Activated T-helper 1 cell treated with Interleukin-2 at 50 U/mL for 16 hours (primary cell): ENCODE data around the gene FGF1.

Experiments used
- DNase-seq: peaks from one replicate; pipeline ENCODE4 v3.0.0-alpha.2; 2020; ENCODE audit warnings: low read depth

FGF1 gene

DNA sequence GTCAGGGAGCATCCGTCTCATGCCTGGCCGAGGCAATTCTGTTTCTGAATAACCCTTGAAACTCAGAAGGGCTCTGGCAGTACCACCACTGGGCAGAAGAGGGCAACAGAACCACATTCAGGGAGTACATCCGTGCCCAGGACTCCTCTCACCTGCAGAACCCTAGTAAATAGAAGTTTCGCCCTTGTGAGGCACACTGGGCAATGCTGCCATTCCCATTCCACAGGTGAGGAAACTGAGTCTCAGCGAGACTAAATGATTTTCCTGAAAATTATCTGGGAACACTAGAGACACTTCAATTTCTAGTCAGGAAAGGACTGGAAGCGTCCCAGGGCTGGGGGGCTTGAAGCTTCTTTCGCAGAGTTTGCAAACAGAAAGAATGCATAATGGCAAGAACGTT, 74.7 kb downstream of the FGF1 start:
- DNase-seq, result peak; percentile 29

DNA sequence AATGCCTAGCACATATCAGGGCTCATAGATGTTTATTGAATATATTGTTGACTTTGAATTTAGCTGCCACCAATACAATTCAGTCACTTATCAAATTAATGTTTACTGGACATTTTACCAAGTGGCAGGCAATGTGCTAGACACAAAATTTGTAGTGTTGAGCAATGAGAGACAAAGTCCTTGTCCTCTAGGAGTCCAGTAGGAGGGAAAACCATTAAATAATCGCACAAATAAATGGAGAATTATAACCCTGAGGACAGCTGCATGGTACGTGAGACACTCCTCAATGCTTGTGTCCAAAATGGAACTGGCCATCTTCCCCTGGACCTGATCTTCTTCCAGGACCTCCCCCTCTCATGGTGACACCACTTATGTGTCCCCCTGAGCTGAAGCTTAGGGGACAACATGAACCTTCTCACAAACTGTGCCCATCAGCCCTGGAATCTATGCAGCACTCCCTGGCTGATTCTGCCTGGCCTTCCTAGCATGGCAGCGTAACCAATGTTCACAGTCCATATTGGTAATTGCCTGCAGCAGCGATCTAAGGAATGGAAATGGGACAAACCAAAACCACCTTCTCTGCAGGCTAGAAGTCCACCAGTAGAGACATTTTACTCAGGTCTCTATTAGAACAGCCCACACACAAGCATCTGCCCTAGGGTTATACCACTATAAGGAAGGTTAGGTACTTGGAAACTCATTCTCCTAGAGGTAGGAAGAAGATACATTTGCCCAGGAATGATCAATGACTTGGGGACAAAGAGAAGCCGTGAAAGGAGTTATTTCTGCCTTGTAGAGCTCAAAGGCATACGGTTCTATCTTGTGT, 75.5 kb downstream of the FGF1 start:
- DNase-seq, result no peak

DNA sequence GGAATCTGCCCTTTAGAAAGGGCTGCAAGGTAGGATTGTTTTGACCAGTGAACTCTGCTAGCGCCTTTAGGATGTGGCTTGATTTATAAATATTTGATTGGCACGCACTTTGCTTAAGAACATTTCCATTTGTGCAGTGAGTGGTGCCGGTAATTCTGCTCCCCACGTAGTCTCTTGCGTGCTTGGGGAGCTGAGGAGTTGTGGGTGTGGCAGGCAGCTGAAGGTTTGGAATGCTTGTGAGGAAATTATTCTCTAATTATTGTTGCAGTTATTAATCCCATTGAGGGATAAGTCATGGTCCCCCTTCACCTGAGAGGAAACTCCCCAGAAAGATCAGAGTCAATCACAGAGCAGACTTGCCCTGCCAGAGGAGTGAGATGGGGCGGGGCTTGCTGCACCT, 76.7 kb downstream of the FGF1 start:
- no peak for DNase-seq

DNA sequence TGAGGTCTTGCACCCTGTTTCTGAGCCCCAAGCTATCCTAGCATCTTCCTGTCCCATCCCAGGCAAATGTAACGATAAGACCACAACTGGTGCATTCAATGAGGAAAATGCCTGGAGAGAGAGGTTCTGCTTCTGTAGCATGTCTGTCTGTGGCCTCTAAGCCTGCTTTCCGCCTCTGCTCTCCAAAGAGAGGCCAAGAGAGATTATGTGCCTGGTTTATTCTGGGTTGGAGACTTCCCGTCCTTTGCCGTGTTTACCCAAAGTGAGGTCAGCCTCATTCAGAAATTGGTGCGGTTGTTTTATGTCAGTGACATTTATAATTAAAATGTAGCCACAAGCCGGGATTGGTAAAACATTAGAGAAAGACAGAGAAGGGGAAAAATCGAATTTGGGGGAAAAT, 77.8 kb downstream of the FGF1 start:
- DNase-seq, result no peak

DNA sequence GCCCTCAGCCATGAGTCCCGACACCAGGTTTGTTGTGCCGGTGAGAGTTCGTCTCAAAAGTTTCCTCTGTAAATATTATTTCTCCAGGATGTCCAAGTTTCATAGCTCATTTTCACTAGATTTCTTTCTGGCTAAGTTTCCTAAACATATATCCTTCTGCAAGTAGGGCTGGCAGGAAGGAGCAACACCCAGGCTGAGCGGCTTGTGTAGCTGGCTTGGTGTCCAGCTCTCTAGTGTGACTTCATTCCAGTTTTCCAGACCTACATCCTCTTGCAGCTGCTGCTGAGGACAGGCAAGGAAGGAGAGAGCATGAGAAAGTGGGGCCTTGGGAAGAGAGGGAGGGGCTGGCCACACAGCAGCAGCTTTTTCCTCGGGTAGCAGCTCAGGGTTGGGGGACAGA, 80.3 kb downstream of the FGF1 start:
- DNase-seq, result no peak

DNA sequence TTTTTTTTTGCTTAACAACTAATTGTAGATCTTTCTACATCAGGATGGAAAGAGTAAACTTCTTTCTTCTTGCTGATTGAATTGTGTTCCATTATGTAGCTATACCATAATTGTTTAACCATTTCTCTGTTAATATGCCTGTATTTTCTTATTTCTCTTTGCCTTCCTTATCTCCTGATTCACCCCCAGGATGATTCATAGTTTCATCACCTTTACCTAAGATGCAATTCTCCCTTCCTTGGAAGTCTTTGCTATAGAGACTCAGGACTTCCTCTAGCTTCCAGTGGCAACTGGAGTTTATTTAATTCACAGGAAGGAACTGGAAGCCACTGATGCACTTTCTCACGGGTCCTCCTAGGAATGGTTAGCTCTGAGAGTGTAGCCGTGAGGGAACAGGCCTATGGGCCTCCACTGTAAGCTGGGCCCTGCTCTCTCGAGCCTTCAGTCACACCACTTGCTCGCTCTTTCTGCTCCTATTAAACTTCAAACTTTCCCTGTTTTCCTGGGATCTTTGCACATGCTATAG, 83.1 kb downstream of the FGF1 start:
- no peak for DNase-seq

DNA sequence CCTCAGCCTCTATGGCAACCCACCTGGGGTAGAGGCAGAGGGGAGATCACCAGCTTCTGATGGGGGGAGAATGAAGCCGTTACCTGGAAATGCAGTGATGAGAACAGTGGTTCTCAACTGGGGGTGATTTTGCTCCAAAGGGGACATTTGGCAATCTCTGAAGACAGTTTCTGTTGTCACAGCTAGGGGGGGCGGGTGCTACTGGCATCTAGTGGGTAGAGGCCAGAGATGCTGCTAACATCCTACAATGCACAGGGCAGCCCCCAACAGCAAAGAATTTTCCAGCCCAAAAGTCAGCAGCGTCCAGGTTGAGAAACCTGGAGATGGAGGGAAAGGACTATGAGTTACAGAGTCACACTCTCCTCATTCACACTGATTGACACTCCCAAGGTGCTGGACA, 84.5 kb downstream of the FGF1 start:
- DNase-seq, result no peak

DNA sequence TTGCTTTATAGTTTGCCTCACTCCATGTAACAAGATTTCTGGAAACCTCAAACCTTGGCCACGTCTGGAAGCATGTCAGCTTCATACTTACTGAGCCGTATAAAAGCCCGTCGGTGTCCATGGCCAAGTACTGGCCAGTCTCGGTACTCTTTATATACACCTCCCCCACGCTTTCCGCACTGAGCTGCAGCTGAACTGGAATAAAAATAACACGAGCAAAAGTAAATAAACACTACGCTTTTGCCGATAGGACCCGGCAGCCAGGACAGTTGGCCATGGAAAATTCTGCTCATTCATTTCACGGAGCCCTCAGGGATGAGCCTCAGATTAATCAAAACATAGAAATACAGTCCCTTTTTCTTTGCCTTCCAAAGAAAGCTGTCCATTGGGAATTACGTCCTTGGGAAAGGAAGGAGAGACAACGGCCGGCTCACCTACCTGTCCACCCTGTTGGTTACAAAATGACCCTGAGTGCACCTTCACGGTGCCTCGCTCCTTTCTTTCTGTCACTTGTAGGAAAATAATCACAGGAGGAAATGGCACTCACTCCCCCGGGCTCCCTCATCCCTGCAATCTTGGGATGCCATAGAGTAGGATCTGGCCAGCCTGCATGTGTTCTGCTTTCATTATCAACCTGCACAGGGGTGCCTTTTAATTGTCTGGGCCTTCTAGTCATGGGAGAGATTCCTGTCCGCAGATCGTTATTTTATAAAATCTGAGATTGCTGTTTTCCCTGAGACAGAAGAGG, 85.1 kb downstream of the FGF1 start:
- no peak for DNase-seq

DNA sequence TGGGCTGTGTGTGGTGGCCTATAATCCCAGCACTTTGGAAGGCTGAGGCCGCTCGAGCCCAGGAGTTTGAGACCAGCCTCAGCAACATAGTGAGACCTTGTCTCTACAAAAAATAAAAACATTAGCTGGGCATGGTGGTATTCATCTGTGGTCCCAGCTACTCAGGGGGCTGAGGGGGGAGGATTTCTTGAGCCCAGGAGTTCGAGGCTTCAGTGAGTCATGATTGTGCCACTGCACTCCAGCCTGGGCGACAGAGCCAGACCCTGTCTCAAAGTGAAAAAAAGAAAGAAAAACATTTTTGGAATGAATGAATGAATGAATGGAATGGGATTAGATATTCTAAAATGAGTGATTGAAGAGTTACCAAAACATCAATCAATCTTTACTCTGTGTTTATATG, 85.8 kb downstream of the FGF1 start:
- DNase-seq, result no peak

DNA sequence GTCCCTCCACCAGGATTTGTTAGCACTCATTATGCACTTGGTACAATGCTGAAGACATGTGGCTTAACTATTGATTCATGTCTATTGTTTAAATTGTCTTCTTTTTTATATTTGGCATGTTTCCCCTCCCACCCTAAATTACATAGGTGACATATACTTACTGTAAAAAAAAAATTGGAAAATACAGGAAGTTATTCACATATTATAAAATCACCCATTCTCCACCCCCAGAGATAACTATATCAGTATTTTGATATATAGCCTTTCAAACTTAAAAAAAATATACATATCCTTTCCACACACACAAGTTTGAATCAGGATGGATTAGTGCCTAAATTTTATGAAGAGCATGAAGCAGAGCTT, 87.6 kb downstream of the FGF1 start:
- DNase-seq, result no peak

DNA sequence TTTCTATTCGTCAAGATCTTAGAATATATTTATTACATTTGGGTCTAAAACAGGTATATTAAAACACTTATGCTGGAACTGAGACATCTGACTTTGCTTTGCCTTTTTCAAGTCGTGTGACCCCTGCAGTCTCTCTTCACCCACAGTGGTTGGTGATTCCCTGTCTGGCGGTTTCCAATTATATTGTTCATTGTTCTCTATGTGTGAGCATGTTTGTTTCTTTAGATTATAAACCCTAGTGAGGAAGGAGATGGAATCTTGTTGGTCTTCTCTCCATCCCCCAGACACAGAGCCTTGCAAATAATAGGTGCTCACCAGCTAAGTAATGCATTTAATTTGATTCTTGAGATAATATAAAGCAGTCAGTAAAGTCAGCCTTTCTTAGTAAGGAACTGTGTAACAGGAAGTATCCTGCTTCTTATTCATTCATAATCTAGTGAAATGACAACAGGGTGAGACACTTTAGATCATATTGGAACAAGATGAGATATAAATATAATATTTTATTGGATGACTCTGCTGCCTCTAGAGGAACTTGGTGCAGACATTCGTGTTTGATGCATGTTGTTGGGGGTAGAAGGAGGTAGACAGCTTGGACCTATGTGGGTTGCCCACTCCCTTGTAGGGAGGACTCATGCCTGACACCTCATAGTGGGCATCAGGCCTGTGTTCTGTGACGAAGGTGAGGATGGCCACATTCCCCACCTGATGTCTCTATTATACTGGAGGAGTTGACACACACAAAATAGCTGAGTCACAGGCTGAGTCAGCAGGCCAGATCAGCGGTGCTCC, 88.1 kb downstream of the FGF1 start:
- DNase-seq, result no peak

DNA sequence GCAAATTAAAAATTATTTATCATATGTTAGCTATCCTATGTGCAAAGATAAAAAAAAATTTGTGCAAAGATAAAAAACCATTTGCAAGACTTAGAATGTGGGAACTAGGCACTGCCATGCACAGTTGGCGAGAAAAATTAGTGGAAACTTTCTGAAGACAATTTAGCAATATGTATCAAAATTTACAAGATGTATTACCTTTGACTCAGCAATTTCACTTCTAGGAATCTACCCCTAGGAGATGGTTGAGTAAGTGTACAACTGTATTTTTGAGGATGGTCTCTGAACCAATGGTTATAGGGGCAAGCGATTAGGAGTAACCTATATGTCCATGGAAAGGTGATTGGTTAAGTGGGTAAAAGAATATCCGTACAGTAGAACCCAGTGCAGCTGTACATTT, 88.9 kb downstream of the FGF1 start:
- no peak for DNase-seq

DNA sequence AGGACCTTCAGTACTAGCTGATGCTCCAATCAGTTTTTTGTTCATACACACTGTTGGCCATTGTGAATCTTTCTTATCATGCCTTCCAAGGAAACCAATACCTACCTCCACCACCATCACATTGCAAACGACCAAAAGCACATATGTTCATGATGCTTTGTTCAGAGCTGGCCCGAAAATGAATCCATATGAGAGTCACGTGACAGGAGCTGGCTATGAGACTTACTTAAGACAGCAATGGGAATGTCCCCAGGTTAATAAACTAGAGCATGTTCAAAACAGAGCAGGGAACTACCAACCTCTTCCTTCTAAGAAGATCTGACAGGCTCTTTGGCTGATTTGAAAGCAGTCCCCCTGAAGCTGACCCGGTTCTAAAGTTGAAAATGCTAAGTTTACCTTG, 93.5 kb downstream of the FGF1 start:
- DNase-seq, result no peak

DNA sequence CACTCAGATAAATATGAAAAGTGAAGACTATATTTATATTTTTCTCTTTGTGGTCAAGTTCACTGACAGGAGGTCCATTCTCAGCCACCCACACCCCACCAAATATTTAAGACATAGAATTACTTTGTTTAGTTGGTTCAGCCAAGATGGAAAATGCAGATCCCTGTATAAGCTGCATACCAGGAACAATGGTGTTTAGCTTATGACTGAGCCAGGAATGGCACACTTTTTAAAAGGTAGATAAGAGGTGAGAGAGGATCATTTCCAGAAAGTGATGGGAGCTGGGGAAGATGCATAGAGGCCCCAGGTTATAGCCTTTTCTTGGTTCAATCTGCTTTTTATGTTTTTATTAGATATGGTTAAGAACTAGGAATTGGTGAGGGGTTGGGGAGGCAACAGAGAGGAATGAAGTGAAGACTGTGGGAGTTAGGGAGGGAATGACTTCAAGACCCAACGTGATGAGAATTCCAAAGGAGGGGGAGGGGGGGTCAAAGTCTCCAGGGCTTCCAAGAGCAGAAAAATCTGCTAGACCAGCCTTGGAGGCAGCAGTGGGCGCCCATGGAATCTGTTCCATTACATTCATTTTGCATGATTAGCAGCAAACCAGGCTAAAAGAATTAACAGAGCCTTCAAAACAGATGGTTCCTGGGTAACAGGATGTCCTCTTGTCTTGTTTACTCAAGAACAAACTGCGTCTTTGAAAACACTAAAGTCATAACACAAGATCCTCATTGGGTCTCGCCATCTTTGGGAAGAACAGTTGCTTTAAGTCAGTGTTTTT, 95.2 kb downstream of the FGF1 start:
- DNase-seq, result no peak

DNA sequence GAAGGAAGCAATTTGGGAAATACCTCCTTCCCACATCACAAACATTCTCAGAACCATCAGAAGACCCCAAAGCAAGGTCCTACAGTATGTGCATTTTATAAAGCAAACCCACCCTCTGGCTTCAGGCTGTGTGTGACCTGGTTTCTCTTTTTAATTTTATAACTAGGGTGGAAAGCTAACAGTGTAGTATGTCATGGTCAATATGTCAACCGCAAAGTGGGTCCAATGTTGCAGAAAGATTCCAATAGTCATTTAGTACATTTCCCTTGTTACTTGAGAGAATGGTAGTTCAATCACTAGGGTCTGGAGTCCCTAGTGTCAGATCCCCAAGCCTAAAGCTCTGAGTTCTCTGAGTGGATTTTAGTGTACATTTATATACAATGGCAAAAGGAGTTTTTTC, 96.2 kb downstream of the FGF1 start:
- DNase-seq, result no peak

DNA sequence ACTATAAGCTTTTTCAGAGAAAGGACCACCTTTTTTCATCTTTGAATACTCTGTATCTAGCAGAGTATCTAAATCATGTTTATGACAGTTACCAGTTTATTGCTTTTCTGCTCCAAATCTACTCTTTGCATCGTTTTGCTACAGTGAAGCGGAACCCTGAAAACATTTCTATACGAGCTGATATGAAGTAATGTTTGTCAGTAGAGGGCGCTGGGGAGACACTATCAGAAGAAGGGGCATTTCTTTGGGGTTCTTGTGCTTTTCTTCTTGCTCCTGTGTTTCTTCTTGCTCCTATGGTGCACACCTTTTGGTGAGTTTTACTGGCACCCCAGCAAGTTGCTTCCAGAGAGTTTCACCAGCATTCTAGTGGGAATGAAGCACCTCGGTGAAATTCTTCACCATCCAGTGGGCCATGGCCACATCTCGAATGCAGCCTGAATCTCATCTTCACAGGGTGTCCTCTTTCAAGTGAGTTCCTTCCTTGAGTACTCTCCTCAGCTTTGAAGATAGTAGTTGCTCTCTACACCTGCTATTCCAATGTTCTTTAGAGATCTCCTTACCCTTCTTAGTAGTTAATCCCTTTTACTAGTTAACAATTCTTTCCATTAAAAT, 98.4 kb downstream of the FGF1 start:
- no peak for DNase-seq

DNA sequence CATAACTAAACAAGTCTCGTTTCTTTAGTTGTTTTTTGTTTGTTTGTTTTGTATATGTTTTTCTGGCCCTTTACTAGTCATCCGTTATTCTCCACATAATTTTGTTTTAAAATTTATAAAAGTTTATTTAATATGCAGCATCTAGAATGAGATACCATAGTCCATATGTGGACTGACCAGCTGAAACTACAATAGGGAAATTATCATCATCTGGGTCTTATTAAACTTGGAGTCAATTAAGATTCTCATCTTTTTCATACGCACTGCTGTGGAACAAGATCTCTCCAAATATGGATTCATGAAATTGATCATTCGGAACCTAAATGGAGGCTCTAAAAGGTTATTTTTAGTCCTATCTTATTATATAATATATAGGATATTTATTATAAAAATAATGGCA, 99.3 kb downstream of the FGF1 start:
- DNase-seq, result no peak

DNA sequence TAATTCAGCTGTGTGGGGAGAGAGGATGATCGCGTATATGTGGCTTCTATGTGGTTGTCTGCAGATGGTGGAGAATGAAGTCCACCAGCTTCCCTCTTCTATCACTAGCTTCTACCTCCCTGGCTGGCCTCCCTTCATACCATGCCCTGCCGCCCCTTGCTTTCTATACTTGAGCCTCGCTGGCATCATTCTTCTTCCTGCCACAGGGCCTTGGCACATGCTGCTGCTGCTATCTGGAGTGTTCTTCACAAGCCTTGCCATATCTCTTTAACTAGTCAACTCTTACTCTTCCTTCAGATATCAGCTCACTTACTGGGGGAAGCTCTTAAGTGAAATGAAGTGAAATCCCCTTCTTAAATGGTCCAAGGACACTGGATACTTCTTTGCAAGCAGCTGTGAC, 100.4 kb downstream of the FGF1 start:
- no peak for DNase-seq

DNA sequence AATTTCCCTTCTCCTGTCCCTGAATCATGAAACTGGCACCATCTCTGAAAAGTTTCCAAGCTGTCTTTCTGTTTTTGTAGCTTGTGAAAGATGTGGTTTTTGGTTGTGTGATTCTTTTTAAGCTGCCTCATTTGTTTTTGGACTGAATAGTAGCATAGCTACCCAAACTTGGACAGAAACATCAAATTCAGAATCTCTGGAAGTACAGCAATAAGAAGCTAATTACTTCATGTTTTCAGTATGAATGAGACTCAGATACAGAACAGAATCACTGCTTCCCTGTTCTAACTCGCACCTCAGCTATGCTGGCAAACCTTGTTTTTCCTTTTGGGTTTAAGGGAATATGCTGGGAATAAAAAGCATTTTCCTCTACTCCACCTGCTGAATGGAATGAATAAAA, 101.0 kb downstream of the FGF1 start:
- no peak for DNase-seq

DNA sequence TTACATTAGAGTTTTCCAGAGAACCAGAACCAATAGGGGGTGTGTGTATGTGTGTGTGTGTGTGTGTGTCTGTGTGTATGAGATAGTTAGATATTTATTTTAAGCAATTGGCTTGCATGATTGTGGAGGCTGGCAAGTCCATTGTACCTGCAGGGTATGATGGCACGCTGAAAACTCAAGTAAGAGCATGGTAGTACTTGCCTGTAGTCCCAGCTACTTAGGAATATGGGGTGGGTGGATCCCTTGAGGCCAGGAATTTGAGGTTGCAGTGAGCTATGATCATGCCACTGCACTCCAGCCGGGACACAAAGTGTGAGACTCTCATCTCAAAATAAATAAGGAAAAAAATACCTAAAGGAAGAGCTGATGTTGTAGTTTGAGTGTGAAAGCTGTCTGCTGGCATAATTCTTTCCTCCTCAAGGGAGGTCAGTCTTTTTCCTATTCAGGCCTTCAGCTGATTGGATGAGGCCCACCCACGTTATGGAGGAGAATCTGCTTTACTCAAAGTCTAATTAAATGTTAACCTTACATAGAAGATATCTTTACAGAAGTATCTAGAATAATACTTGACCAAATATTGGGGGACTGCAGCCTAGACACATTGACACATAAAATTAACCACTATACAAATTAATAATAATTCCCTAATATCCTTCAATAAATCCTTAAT, 107.6 kb downstream of the FGF1 start:
- DNase-seq, result no peak

DNA sequence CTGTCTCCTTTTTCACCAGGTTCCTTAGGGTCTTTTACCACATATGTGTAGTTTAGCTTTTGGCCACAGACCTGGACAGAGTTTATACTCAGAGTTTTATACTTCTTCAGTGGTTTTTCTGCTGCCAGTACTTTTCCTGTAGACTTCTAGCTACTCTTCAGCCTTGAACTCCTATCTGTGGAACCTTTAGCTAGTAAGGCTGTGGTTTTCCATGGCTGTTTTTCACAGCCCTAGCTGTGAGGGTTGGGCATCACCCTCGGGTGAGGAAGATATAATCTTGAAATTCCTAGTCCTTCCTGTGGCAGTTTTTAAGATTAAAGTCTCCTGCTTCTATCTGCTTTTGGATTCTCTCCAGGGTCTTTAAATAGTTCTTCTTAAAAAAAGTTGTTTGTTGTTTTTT, 109.1 kb downstream of the FGF1 start:
- no peak for DNase-seq
